ENCODE results near the gene JAML. TPM values are rescaled to one million over a fixed set of nuclear protein-coding genes. Genes with fewer than 3 reads are reported as not detected.

The JAML gene
- polyA plus RNA-seq, 1 donor from 2014 or later = 0.28 TPM

GRCh38 chr11:118145285-118146227 lies 79.3 kb downstream of the JAML start (continued):
- TF ChIP-seq REST (IDR thresholded peaks at IDR 0.05; ENCODE audit: borderline replicate concordance) (no peak), POLR2AphosphoS5 (IDR thresholded peaks at IDR 0.05) (no peak)

- Histone ChIP-seq H3K9me2 (ENCODE audit: insufficient read depth, low read length) (no peaks in the 10 kb centered on the region), H4K20me1 (ENCODE audit: insufficient read depth) (no peaks in the 10 kb centered on the region), H3K79me2 (replicated peaks; ENCODE audit: insufficient read depth, low read length) (no peaks in the 10 kb centered on the region), H3K27ac (ENCODE audit: low read length) (no peak overlapping the region), H3K27me3 (ENCODE audit: insufficient read depth, low read depth, low read length) (peaks cover 33% of the 10 kb centered on the region), H3K4me2 (ENCODE audit: low read length) (no peak overlapping the region), H3F3A (ENCODE audit: insufficient read depth, low read length, poor library complexity, severe bottlenecking) (no peaks in the 10 kb centered on the region), H3K9ac (ENCODE audit: low read length) (peak overlapping the region; percentile 55), H2AFZ (ENCODE audit: low read depth, low read length) (no peak overlapping the region), H3K9me3 (ENCODE audit: low read length) (no peaks in the 10 kb centered on the region), H3K4me3 (ENCODE audit: low read length) (peak overlapping the region; percentile 80), H3K36me3 (ENCODE audit: insufficient read depth, low read length) (no peaks in the 10 kb centered on the region)
- no peak for TF ChIP-seq MXI1 (conservative IDR thresholded peaks at IDR 0.05; ENCODE audit: poor library complexity, severe bottlenecking)
- TF ChIP-seq POLR2AphosphoS5 (IDR thresholded peaks at IDR 0.05) = no peak
- TF ChIP-seq EP300 (conservative IDR thresholded peaks at IDR 0.05; ENCODE audit: poor library complexity, severe bottlenecking) = no peak
- TF ChIP-seq RAD21 (conservative IDR thresholded peaks at IDR 0.05) = no peak
- no peak for TF ChIP-seq EZH2 (IDR thresholded peaks at IDR 0.05; ENCODE audit: borderline replicate concordance, insufficient read depth, low read length, poor library complexity, severe bottlenecking)
- TF ChIP-seq CTCF (IDR thresholded peaks at IDR 0.05; ENCODE audit: poor library complexity, severe bottlenecking) = no peak
- TF ChIP-seq REST (IDR thresholded peaks at IDR 0.05; ENCODE audit: borderline replicate concordance) = no peak
- no peak for TF ChIP-seq SMC3 (conservative IDR thresholded peaks at IDR 0.05; ENCODE audit: poor library complexity)
- TF ChIP-seq TAF1 (IDR thresholded peaks at IDR 0.05; ENCODE audit: low read depth) = no peak
These were observed 80.2 kb downstream of the JAML start for GRCh38 chr11:118144301-118145268.

Measured in neural cell (in vitro differentiated cells).